Keratinocyte (primary cell): ENCODE data around the gene HABP2. TPM values are rescaled to one million over a fixed set of nuclear protein-coding genes. Genes with fewer than 3 reads are reported as not detected.

ENCODE experiments used
- DNase-seq: peaks from one replicate; pipeline ENCODE4 v3.0.0-alpha.2; 2011; ENCODE audit warnings: low read depth, missing footprints, low spot score
- FAIRE-seq: peaks from 2 replicates; lab custom pipeline; 2011; peaks lifted over from hg19 to GRCh38; lab: Jason Lieb, UNC
- H2AFZ ChIP-seq: 2 replicates; pipeline ENCODE4 v1.6.0; 2012; ENCODE audit warnings: low read length, control low read depth, inconsistent platforms; ENCODE audit not compliant: control insufficient read depth
- H3K27ac ChIP-seq: 2 replicates; pipeline ENCODE4 v1.5.1; 2011; ENCODE audit warnings: low read length; ENCODE audit not compliant: control insufficient read depth, insufficient read depth
- H3K27me3 ChIP-seq: 3 replicates; pipeline ENCODE4 v1.6.0; 2011; ENCODE audit warnings: low read length; ENCODE audit not compliant: control insufficient read depth, insufficient read depth; ENCODE audit errors: extremely low read depth
- H3K36me3 ChIP-seq, 2 experiments: 2 replicates in 1 of 2; 3 replicates in 1 of 2; pipeline ENCODE4 v1.5.1; 2011; ENCODE audit warnings: low read length in 2 of 2, mild to moderate bottlenecking in 1 of 2; ENCODE audit not compliant: control insufficient read depth in 2 of 2, insufficient read depth in 2 of 2; ENCODE audit errors: extremely low read depth in 1 of 2
- H3K4me1 ChIP-seq: 3 replicates; pipeline ENCODE4 v1.5.1; 2011; ENCODE audit warnings: low read length; ENCODE audit not compliant: control insufficient read depth, insufficient read depth; ENCODE audit errors: extremely low read depth
- H3K4me2 ChIP-seq: 3 replicates; pipeline ENCODE4 v1.6.0; 2011; ENCODE audit warnings: low read depth, low read length; ENCODE audit not compliant: control insufficient read depth, insufficient read depth; ENCODE audit errors: extremely low read depth
- H3K4me3 ChIP-seq, 3 experiments: fragments of 200-600 bp in 1 of 3; sonication (generic) in 1 of 3; 2 replicates in 2 of 3; 3 replicates in 1 of 3; pipeline ENCODE4 v1.5.1; 2011 to 2016; ENCODE audit warnings: low read length in 3 of 3, mild to moderate bottlenecking in 3 of 3, control low read depth in 2 of 3, inconsistent platforms in 1 of 3, low read depth in 1 of 3, mixed read lengths in 1 of 3, mixed run types in 1 of 3, moderate library complexity in 1 of 3; ENCODE audit not compliant: control insufficient read depth in 2 of 3, insufficient read depth in 2 of 3; ENCODE audit errors: extremely low read depth in 1 of 3
- H3K79me2 ChIP-seq: 2 replicates; pipeline ENCODE4 v1.6.0; 2012; ENCODE audit warnings: low read length; ENCODE audit not compliant: control insufficient read depth, insufficient read depth
- H3K9ac ChIP-seq: 3 replicates; pipeline ENCODE4 v1.6.0; 2011; ENCODE audit warnings: low read length; ENCODE audit not compliant: control insufficient read depth, insufficient read depth; ENCODE audit errors: extremely low read depth
- H3K9me1 ChIP-seq: 3 replicates; pipeline ENCODE4 v1.6.0; 2011; ENCODE audit warnings: low read length; ENCODE audit not compliant: control insufficient read depth, insufficient read depth; ENCODE audit errors: extremely low read depth
- H3K9me3 ChIP-seq: 2 replicates; pipeline ENCODE4 v1.5.1; 2012; ENCODE audit warnings: low read depth, low read length; ENCODE audit not compliant: control insufficient read depth
- H4K20me1 ChIP-seq: 3 replicates; pipeline ENCODE4 v1.6.0; 2011; ENCODE audit warnings: low read length; ENCODE audit not compliant: control insufficient read depth, insufficient read depth; ENCODE audit errors: extremely low read depth
- EZH2 ChIP-seq: IDR thresholded peaks from one replicate; pipeline ENCODE4 v1.6.1; 2012; ENCODE audit warnings: inconsistent platforms, mild to moderate bottlenecking, low read length, moderate library complexity
- dilution Hi-C: fragments of 300-500 bp; cut with MboI; formaldehyde crosslinking; loops from one replicate; pipeline ENCODE4 v1.7.0; 2020; ENCODE audit warnings: low sequenced_read_pairs; ENCODE audit not compliant: extremely low pct_ligation_motif_present
- polyA plus RNA-seq, 5 experiments: library from polyadenylated mRNA; depleted of rRNA in 3 of 5; stranded (reverse) in 3 of 5; stranded (forward) in 1 of 5; unstranded in 1 of 5; fragments of >200 nt; gene quantifications; 1 replicate in 1 of 5; 2 replicates in 3 of 5; 3 replicates in 1 of 5; pipeline versions ENCODE4 v1.2.1 to v1.2.3, GENCODE V29; 2011 to 2012; ENCODE audit warnings: missing spikeins in 2 of 5, low read depth in 1 of 5, low replicate concordance in 1 of 5
- TF ChIP-seq, protein P1 (sequence below), 3 experiments: IDR thresholded peaks in 1 of 3; conservative IDR thresholded peaks in 1 of 3; optimal IDR thresholded peaks in 1 of 3; 2 replicates in 2 of 3; 3 replicates in 1 of 3; pipeline versions ENCODE3 to v1.5.1; 2011; ENCODE audit warnings: low read length in 3 of 3, mild to moderate bottlenecking in 3 of 3, moderate library complexity in 2 of 3, control low read depth in 1 of 3, inconsistent platforms in 1 of 3; ENCODE audit not compliant: insufficient read depth in 2 of 3; ENCODE audit errors: extremely low read depth in 1 of 3

HABP2 gene
- polyA plus RNA-seq, 1 donor (not counting 4 experiments of a cell fraction or from before 2014, with no cell fraction given), result not detected

DNA sequence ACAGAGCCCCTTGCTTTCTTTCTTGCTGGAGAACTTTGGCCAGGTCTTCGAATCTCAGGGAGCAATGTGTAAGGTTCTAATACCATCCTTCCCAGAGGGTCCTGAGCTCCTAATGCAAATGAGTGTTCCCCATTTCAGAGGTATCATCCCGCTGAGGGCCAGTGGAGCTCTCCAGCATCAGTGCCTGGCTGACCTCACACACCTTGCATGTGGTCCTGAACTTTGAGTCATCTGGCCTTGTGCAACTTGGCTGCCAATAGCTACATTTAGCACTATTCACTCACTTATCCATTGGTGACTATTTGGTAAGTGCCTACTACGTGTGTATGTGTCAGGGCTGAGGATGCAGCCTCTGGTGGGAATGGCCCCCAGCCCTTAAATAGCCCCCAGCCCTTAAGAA lies 48.4 kb upstream of the HABP2 start:
- H2AFZ ChIP-seq, result no peak overlapping the region
- no peak overlapping the region for H3K4me2 ChIP-seq
- no peak overlapping the region for H3K9ac ChIP-seq
- H4K20me1 ChIP-seq, result no peaks in the 10 kb centered on the region
- no peaks in the 10 kb centered on the region for H3K36me3 ChIP-seq
- H3K4me1 ChIP-seq, result no peaks in the 10 kb centered on the region
- no peak for FAIRE-seq
- no peak overlapping the region for H3K27ac ChIP-seq
- dilution Hi-C loops, result no loop called here
- no peak for TF ChIP-seq EZH2
- TF ChIP-seq, protein P1, sequence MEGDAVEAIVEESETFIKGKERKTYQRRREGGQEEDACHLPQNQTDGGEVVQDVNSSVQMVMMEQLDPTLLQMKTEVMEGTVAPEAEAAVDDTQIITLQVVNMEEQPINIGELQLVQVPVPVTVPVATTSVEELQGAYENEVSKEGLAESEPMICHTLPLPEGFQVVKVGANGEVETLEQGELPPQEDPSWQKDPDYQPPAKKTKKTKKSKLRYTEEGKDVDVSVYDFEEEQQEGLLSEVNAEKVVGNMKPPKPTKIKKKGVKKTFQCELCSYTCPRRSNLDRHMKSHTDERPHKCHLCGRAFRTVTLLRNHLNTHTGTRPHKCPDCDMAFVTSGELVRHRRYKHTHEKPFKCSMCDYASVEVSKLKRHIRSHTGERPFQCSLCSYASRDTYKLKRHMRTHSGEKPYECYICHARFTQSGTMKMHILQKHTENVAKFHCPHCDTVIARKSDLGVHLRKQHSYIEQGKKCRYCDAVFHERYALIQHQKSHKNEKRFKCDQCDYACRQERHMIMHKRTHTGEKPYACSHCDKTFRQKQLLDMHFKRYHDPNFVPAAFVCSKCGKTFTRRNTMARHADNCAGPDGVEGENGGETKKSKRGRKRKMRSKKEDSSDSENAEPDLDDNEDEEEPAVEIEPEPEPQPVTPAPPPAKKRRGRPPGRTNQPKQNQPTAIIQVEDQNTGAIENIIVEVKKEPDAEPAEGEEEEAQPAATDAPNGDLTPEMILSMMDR (optimal IDR thresholded peaks at IDR 0.05 in 1 of 3, IDR thresholded peaks at IDR 0.05 in 1 of 3, conservative IDR thresholded peaks at IDR 0.05 in 1 of 3; ENCODE audit: extremely low read depth in 1 of 3, insufficient read depth in 2 of 3, low read length in 3 of 3), result no peak
- DNase-seq, result no peak
- no peak overlapping the region for H3K4me3 ChIP-seq
- H3K9me3 ChIP-seq, result no peaks in the 10 kb centered on the region
- H3K9me1 ChIP-seq, result no peaks in the 10 kb centered on the region
- H3K79me2 ChIP-seq, result no peaks in the 10 kb centered on the region
- no peaks in the 10 kb centered on the region for H3K27me3 ChIP-seq

DNA sequence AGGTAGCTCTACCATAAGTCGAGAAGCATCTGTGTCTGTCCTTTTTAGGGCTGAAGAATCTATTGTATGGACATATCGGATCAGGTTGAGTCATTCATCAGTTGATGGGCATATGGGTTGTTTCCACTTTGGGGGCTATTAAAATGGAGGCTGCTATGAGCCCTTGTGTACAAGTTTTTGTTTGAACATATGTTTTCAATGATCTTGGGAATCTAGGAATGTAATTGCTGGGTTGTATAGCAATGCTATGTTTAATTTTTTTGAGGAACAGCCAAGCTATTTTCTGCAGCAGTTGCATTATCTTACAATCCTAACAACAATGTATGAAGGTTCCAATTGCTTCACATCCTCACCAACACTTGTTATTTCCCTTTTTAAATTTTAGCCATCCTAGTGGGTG lies 46.4 kb upstream of the HABP2 start:
- Histone ChIP-seq H3K36me3 (no peaks in the 10 kb centered on the region), H3K79me2 (no peaks in the 10 kb centered on the region), H3K9me3 (no peaks in the 10 kb centered on the region), H3K9me1 (no peaks in the 10 kb centered on the region), H3K4me3 (no peak overlapping the region), H3K4me2 (no peak overlapping the region), H3K27me3 (no peaks in the 10 kb centered on the region), H4K20me1 (no peaks in the 10 kb centered on the region), H3K27ac (no peak overlapping the region), H3K9ac (no peak overlapping the region), H2AFZ (no peak overlapping the region), H3K4me1 (no peaks in the 10 kb centered on the region)
- TF ChIP-seq, protein P1 (optimal IDR thresholded peaks at IDR 0.05 in 1 of 3, IDR thresholded peaks at IDR 0.05 in 1 of 3, conservative IDR thresholded peaks at IDR 0.05 in 1 of 3; ENCODE audit: extremely low read depth in 1 of 3, insufficient read depth in 2 of 3, low read length in 3 of 3), result no peak
- TF ChIP-seq EZH2, result no peak
- no peak for DNase-seq
- FAIRE-seq, result no peak
- dilution Hi-C loops, result no loop called here
